Activated naive CD4-positive, alpha-beta T cell treated with anti-CD3 and anti-CD28 coated beads, Interleukin-2, amount 10 ng/mL, durations not matched to agents 7 days and 5 days (primary cell): ENCODE data around the gene SPEG.

Experiments used
- CTCF ChIA-PET: fragments of 350-600 bp; sonication (Branson Sonifier 250); formaldehyde crosslinking; loops from one replicate; lab custom pipeline; 2021; ENCODE audit warnings: antibody characterized with exemption; lab: Charles Lee
- DNase-seq: peaks from one replicate; pipeline ENCODE4 v3.0.0-alpha.2; 2020
- H3K27ac Mint-ChIP-seq: one replicate; pipeline ENCODE4 v1.8.0; 2021; ENCODE audit warnings: mild to moderate bottlenecking, moderate library complexity, mixed read lengths
- H3K27me3 Mint-ChIP-seq: one replicate; pipeline ENCODE4 v1.8.0; 2021; ENCODE audit warnings: mild to moderate bottlenecking, mixed read lengths
- H3K36me3 Mint-ChIP-seq: one replicate; pipeline ENCODE4 v1.8.0; 2021; ENCODE audit warnings: mixed read lengths
- H3K4me1 Mint-ChIP-seq: one replicate; pipeline ENCODE4 v1.8.0; 2021; ENCODE audit warnings: mixed read lengths
- H3K4me3 Mint-ChIP-seq: one replicate; pipeline ENCODE4 v1.8.0; 2021; ENCODE audit warnings: mild to moderate bottlenecking, moderate library complexity, mixed read lengths
- H3K9me3 Mint-ChIP-seq: one replicate; pipeline ENCODE4 v1.8.0; 2021; ENCODE audit warnings: mixed read lengths

The SPEG gene

GRCh38 chr2:219538956-219539788 is 104.5 kb downstream of the SPEG start:
- H3K4me3 Mint-ChIP-seq, result no peak overlapping the region
- DNase-seq, result no peak
- peaks cover 11% of the 10 kb centered on the region for H3K27me3 Mint-ChIP-seq
- no peak overlapping the region for H3K27ac Mint-ChIP-seq
- H3K4me1 Mint-ChIP-seq, result peaks cover 15% of the 10 kb centered on the region
- no peaks in the 10 kb centered on the region for H3K9me3 Mint-ChIP-seq
- CTCF ChIA-PET, result interaction anchor here (1.1 to 3.9 kb wide), 8 partner anchors 9 to 163 kb away, joined by 3 to 72 read pairs (median 12); a partner anchor contains a TSS
- H3K36me3 Mint-ChIP-seq, result peaks cover 4% of the 10 kb centered on the region

DNA sequence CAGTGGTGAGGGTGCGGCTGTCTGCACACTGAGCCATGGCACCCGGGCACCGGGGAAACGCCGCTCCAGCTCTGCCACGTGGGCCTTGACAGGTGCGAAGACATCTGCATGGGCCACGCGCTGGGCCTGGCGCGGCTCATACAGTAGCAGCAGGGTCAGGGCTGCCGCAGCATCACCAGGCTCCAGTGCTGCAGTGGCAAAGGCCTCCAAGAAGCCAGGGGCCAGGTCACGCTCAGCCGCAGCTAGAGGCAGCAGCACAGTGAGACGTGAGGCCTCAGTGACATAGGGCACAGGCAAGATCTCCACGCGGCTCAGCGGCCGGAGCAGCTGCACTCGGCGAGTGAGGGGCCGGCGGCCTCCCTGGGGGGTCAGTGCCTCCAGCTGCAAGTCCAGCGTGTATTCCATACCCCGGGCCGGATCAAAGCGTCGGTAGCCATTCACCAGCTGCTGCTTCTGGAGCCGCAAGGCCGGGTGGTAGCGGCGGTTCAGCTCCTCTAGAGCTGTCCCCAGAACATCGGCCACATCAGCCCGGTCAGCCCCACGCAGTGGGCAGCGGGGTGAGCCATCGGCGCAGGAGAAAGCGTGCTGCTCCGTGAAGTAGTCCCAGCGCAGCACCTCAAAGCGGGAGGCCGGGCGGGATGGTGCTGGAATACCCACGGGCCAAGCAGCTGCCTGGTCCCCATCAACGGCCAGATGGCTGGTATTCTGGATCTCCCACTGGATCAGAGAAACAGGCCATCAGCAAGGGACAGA is 105.5 kb downstream of the SPEG start:
- DNase-seq, result no peak
- Mint-ChIP-seq H3K4me1 (peaks cover 23% of the 10 kb centered on the region), H3K27me3 (peaks cover 20% of the 10 kb centered on the region), H3K4me3 (no peak overlapping the region), H3K9me3 (no peaks in the 10 kb centered on the region), H3K27ac (no peak overlapping the region), H3K36me3 (peaks cover 4% of the 10 kb centered on the region)
- CTCF ChIA-PET, result interaction anchor here (0.7 to 3.9 kb wide), 26 partner anchors 8 to 162 kb away, joined by 3 to 72 read pairs (median 4); partner anchors contain the start of gene STK11IP

GRCh38 chr2:219540784-219541504 is 106.3 kb downstream of the SPEG start:
- CTCF ChIA-PET, result interaction anchor here (0.6 to 3.9 kb wide), 38 partner anchors 9 to 162 kb away, joined by 3 to 72 read pairs (median 4); partner anchors contain the start of gene STK11IP
- Mint-ChIP-seq H3K9me3 (no peaks in the 10 kb centered on the region), H3K4me3 (peak overlapping the region; percentile 28), H3K27me3 (peaks cover 29% of the 10 kb centered on the region), H3K4me1 (peaks cover 23% of the 10 kb centered on the region), H3K36me3 (peaks cover 4% of the 10 kb centered on the region), H3K27ac (no peak overlapping the region)
- no peak for DNase-seq

- DNase-seq, result peak; percentile 90
- peaks cover 4% of the 10 kb centered on the region for H3K36me3 Mint-ChIP-seq
- no peaks in the 10 kb centered on the region for H3K9me3 Mint-ChIP-seq
- CTCF ChIA-PET, result interaction anchor here (0.6 to 3.9 kb wide), 42 partner anchors 9 to 162 kb away, joined by 3 to 72 read pairs (median 4); partner anchors contain the start of gene STK11IP
- H3K27me3 Mint-ChIP-seq, result peaks cover 35% of the 10 kb centered on the region
- peaks cover 23% of the 10 kb centered on the region for H3K4me1 Mint-ChIP-seq
- peak overlapping the region; percentile 7 for H3K27ac Mint-ChIP-seq
- peak overlapping the region; percentile 73 for H3K4me3 Mint-ChIP-seq
Observed at GRCh38 chr2:219541611-219542180, 107.1 kb downstream of the SPEG start.

DNA sequence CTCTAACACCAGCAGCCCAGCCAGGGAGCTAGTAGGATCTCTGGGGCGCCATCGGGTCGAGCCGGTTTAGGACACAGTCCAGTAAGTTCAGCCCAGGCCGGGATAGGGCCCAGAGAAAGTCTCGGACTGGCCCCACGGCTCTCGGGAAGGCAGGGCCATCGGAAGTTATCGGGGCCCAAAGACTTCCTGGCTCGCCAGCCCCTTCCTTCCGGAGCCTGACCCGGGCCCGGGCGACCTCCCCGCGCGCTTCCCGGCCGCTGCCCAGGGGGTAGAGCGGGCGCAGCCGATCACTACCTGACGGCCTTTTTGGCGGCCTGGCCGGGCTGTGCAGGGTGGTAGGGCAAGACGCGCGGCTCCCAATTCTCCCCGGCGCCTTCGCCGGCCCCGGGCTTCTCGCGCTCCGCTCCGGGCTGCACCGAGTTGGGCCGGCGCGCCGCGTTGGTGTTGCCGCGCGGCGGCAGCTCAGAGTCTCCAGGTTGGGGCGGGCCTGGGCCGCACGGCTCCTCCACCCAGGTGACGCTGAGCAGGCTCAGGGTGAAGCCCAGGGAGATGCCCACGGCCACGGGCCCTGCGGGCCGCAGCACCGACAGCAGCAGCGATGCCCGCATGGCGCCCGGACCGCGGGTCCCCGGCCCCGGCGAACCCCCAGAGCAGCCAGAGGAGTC is 108.4 kb downstream of the SPEG start:
- H3K27me3 Mint-ChIP-seq, result peaks cover 35% of the 10 kb centered on the region
- DNase-seq, result no peak
- no peaks in the 10 kb centered on the region for H3K9me3 Mint-ChIP-seq
- peak overlapping the region; percentile 86 for H3K27ac Mint-ChIP-seq
- H3K36me3 Mint-ChIP-seq, result peaks cover 4% of the 10 kb centered on the region
- CTCF ChIA-PET, result interaction anchor here (0.6 to 2.4 kb wide), 6 partner anchors 10 to 146 kb away, joined by 3 to 23 read pairs (median 6); no protein-coding TSS in a partner anchor
- H3K4me1 Mint-ChIP-seq, result peaks cover 23% of the 10 kb centered on the region
- peak overlapping the region; percentile 73 for H3K4me3 Mint-ChIP-seq

GRCh38 chr2:219543596-219544358 is 109.1 kb downstream of the SPEG start, which contains the start of the genes CHPF and TMEM198:
CHPF (minus strand) TSS chr2:219543809; CDS start chr2:219543538, 271 bp downstream.
TMEM198 (plus strand) TSS chr2:219544028; CDS start chr2:219544728, 700 bp downstream.
- CTCF ChIA-PET, result interaction anchor here (0.8 to 2.4 kb wide), 5 partner anchors 10 to 146 kb away, joined by 3 to 23 read pairs (median 6); no protein-coding TSS in a partner anchor
- H3K27me3 Mint-ChIP-seq, result peaks cover 36% of the 10 kb centered on the region

DNA sequence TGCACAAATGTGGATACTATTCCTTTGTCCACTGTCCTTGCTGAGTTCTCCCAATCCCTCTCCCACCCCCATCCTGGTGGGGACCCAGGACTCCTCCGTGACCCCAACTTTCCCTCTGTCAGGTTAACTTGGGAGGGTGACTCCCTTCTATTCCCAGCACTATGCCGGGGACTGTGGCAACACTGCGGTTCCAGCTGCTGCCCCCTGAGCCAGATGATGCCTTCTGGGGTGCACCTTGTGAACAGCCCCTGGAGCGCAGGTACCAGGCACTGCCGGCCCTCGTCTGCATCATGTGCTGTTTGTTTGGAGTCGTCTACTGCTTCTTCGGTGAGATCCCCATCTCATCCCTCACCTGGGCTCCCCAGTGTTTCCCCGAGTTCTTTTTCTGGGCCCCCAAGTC is 109.9 kb downstream of the SPEG start:
- H3K27me3 Mint-ChIP-seq, result peaks cover 44% of the 10 kb centered on the region
- H3K9me3 Mint-ChIP-seq, result no peaks in the 10 kb centered on the region
- peak overlapping the region; percentile 77 for H3K4me3 Mint-ChIP-seq
- peak overlapping the region; percentile 47 for H3K27ac Mint-ChIP-seq
- no peak for DNase-seq
- CTCF ChIA-PET, result interaction anchor here (1.9 kb wide), 1 partner anchor 16 kb away, joined by 6 read pairs; no protein-coding TSS in a partner anchor
- peaks cover 23% of the 10 kb centered on the region for H3K4me1 Mint-ChIP-seq
- peaks cover 2% of the 10 kb centered on the region for H3K36me3 Mint-ChIP-seq

More at GRCh38 chr2:219543596-219544358, 109.1 kb downstream of the SPEG start, which contains the start of the genes CHPF and TMEM198:
- H3K27ac Mint-ChIP-seq, result peak within 1 kb of the TSS; percentile 86
- DNase-seq, result peak; percentile 97
- H3K4me3 Mint-ChIP-seq, result peak within 1 kb of the TSS; percentile 77
- peaks cover 23% of the 10 kb centered on the region for H3K4me1 Mint-ChIP-seq
- H3K36me3 Mint-ChIP-seq, result peaks cover 2% of the 10 kb centered on the region
- no peaks in the 10 kb centered on the region for H3K9me3 Mint-ChIP-seq

DNA sequence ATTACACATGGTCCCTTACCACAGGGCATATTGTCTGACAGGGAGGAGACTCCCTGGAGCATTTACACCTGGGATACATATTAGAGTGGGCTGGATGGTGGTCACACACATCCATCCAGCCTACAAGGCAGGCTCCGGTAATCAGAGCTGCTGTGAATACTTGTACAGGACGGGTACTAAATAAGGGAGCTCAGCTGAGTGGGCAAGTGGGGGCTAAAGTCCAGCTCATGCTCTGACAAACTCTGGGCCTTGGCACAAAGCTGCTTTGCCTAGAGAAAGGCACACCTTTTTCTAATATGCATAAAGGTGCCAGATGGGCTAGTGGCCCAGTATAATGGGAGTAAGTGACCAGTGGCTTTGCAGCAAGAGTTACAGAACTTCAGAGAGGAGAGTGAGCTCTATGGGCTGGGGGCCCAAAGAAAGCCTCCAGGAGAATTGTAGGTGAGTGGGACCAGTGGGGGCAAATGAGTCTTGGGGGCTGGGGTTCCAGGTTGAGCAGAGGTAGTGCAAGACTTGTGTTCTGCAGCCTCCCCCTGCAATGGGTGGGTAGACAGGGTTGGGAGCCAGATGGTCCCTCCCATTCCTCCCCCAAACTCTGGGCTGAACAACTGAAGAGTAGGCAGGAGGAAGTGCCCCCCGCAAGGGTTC is 110.8 kb downstream of the SPEG start:
- CTCF ChIA-PET, result interaction anchor here (1.9 kb wide), 1 partner anchor 15 kb away, joined by 6 read pairs; no protein-coding TSS in a partner anchor
- no peak for DNase-seq

DNA sequence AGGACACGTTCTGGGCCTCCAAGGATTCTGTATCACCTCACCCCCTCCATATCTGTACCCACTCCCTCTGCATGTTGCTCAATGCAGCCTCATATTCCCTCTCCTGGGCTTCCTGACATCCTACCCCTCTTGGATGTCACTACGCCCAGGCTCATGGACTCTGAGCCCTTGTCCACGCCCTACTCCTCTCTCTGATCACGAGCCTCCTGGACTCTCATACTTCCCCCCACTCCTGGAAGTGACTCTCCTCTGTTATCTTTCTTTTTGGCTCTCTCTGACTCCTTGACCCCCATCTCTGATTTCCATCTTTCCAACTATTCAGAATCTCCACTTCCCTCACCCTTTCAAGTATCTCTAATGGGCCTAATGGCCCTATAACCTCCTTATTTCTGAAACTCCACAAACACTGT is 111.3 kb downstream of the SPEG start:
- H3K4me3 Mint-ChIP-seq, result no peak overlapping the region
- H3K27me3 Mint-ChIP-seq, result peaks cover 58% of the 10 kb centered on the region
- H3K4me1 Mint-ChIP-seq, result peaks cover 23% of the 10 kb centered on the region
- CTCF ChIA-PET, result interaction anchor here (1.9 kb wide), 1 partner anchor 14 kb away, joined by 6 read pairs; no protein-coding TSS in a partner anchor
- no peak overlapping the region for H3K27ac Mint-ChIP-seq
- no peak for DNase-seq
- peaks cover 2% of the 10 kb centered on the region for H3K36me3 Mint-ChIP-seq
- H3K9me3 Mint-ChIP-seq, result no peaks in the 10 kb centered on the region

More for the DNA sequence above, 110.8 kb downstream of the SPEG start:
- Mint-ChIP-seq H3K27me3 (peaks cover 53% of the 10 kb centered on the region), H3K4me1 (peaks cover 23% of the 10 kb centered on the region), H3K9me3 (no peaks in the 10 kb centered on the region), H3K36me3 (peaks cover 2% of the 10 kb centered on the region), H3K27ac (no peak overlapping the region), H3K4me3 (peak overlapping the region; percentile 77)

DNA sequence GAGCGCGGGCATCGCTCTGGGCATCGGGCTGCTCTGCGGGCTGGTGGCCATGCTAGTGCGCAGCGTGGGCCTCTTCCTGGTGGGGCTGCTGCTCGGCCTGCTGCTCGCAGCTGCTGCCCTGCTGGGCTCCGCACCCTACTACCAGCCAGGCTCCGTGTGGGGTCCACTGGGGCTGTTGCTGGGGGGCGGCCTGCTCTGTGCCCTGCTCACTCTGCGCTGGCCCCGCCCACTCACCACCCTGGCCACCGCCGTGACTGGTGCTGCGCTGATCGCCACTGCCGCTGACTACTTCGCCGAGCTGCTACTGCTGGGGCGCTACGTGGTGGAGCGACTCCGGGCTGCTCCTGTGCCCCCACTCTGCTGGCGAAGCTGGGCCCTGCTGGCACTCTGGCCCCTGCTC is 113.0 kb downstream of the SPEG start:
- H3K27ac Mint-ChIP-seq, result no peak overlapping the region
- H3K4me3 Mint-ChIP-seq, result no peak overlapping the region
- H3K9me3 Mint-ChIP-seq, result no peaks in the 10 kb centered on the region
- DNase-seq, result no peak
- H3K4me1 Mint-ChIP-seq, result peaks cover 17% of the 10 kb centered on the region
- CTCF ChIA-PET, result interaction anchor here (6.0 kb wide), 1 partner anchor 13 kb away, joined by 30 read pairs; no protein-coding TSS in a partner anchor
- H3K36me3 Mint-ChIP-seq, result no peaks in the 10 kb centered on the region
- H3K27me3 Mint-ChIP-seq, result peaks cover 75% of the 10 kb centered on the region
